Limb (tissue), 2 donors: ENCODE results near the gene PIM3.
A peak's percentile ranks its signal among the peaks of the same experiment; 100 is the strongest.

Experiments used
- DNase-seq, 2 donors: peaks; one replicate each; pipeline ENCODE4 v3.0.0-alpha.2; 2016; ENCODE audit errors: extremely low spot score in 2 of 2

Gene PIM3

DNA sequence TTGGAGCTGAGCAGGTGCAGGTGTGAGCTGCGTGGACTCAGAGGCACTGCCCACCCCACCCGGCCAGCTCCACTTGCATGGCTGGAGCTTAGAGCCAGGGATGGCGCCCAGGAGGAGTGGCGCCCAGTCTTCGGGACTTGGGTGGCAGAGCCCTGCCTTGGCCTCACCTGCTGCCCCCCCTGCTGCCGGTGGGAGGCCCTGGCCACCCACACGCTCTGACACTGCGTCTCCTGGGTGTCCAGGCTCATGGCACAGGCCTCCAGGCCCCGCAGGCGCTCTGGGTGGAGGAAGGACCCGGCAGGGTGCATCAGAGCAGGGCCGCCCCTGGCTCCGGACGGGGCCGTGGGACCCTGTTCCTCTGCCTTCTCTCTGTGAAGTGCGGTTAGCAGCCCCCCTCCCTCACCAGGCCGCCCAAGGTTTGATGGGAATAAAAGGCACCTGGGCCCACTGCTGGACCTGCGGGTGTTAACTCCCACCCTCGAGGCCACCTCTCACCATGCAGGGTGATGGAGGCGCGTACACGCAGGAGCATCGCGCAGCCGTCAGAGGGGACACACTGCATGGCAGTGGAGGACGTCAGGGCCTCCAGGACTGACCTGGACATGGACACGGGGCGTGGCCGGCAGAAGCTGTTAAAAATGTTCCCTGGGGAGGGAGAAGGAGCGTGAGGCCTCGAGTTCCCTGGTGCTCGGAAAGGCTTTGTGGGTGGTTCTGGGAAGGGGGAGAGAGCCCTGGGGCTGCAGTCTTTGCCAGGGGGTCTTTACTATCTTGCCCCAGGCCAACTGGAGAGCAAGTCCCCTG, 40.2 kb downstream of the PIM3 start:
- DNase-seq, result peak in 1 of 2 donors; percentile 26

GRCh38 chr22:50001388-50002231, 41.0 kb downstream of the PIM3 start:
- DNase-seq, result peak in 1 of 2 donors; percentile 26

- DNase-seq, result no peak
Measured at GRCh38 chr22:50002791-50003190, 42.2 kb downstream of the PIM3 start.

GRCh38 chr22:50004918-50005317, 44.3 kb downstream of the PIM3 start:
- DNase-seq, result no peak

GRCh38 chr22:50007057-50007511, 46.5 kb downstream of the PIM3 start:
- DNase-seq, result no peak

DNA sequence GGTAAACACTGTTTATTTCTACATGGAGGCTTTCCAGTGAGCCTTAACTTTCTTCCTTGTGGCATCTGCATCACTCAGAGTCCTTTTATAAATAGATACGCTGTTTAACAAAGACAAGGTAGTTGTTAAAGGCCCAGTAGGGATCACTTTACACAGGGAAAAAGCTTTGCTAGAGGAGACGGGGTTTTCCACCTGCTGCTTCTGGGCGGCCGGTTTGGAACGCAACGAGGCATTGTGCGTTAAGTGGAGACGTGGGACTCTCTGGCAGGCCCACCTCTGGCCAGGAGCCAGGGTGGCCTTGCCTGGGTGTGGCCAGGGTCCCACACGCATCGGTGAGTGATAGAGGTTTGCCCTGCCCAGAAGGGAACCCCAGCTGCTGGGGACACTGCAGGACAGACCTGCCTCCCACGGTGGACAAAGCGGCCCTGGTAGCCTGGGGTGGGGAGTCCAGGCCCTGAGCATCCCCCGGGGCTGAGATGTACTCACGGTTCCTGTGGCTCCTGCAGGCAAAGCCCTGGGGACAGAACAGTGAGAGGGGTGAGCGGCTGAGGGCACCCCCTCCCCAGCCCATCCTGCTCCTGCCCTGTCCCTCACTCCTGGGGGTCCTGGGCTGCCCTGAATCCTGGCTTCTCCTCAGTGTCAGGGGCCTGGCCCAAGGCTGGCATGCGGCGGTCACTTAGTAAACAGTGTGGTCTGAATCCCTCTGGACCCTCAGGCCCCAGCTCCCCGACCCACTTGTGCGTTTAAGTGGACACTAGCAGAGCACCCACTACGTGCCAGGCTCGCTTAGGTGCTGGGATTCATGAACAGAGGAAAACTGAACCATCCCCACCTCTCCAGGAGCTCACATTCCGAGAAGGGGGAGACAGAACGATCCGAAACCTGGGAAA, 47.8 kb downstream of the PIM3 start:
- no peak for DNase-seq

DNA sequence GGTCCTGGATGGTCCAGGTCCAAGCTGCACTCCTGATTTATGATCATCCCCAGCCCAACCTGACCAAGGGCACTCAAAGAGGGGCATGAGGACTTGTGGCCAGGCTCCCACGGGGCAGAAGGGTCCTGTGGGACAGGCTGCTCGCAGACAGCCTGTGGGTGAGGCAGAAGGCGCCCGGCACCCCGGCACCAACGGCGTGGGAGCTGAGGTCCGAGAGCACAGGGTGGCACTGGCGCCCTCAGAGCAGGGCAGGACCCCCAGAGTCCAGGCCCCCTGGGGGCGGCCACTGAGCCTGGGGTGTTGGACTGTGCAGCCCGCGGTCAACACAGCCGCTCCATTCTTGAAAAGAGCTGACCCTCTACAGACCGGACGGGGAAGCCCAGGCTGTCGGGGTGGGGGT, 48.7 kb downstream of the PIM3 start:
- DNase-seq, result no peak

GRCh38 chr22:50009765-50010675, 49.4 kb downstream of the PIM3 start:
- DNase-seq, result peak in 1 of 2 donors; percentile 27

DNA sequence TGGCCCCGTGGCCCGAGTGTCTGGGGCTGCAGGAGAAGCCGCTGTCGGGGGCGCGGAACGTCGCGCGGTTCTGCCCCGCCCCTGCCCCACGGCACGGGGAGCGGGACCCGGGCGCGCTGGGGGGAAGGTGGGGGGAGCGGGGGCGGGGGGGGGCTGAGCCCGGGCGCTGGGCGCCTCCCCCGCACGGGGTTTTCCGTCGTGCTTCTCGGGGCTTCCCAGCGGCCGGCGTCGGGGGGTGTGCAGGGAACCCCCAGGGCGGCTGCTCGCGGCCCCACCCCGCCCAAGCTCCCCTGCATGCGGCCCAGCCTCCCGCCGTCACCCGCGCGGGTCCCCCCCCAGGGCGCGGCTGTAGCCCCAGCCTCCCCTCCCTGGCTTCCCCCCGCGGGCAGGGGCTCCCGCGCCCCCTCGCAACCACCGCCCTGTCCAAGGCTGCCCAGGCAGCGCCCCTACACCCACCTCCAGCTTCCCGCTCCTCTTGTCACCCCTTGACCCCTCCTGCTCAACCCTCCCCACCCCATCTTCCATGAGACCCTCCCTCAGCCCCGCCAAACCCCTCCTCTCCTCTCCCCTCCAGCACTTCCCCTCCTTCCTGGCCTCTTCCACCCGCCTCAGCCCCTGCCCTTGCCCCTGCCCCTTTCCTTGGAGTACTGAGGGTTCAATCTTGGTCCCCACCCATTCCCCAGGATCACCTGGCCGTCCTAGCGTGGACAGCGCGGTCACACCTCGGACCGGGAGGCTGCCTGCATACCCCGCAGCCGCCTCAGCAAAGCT, 50.3 kb downstream of the PIM3 start:
- peak in 1 of 2 donors; percentile 33 for DNase-seq

- peak in 1 of 2 donors; percentile 30 for DNase-seq
Measured at GRCh38 chr22:50011447-50012210, 51.1 kb downstream of the PIM3 start.

DNA sequence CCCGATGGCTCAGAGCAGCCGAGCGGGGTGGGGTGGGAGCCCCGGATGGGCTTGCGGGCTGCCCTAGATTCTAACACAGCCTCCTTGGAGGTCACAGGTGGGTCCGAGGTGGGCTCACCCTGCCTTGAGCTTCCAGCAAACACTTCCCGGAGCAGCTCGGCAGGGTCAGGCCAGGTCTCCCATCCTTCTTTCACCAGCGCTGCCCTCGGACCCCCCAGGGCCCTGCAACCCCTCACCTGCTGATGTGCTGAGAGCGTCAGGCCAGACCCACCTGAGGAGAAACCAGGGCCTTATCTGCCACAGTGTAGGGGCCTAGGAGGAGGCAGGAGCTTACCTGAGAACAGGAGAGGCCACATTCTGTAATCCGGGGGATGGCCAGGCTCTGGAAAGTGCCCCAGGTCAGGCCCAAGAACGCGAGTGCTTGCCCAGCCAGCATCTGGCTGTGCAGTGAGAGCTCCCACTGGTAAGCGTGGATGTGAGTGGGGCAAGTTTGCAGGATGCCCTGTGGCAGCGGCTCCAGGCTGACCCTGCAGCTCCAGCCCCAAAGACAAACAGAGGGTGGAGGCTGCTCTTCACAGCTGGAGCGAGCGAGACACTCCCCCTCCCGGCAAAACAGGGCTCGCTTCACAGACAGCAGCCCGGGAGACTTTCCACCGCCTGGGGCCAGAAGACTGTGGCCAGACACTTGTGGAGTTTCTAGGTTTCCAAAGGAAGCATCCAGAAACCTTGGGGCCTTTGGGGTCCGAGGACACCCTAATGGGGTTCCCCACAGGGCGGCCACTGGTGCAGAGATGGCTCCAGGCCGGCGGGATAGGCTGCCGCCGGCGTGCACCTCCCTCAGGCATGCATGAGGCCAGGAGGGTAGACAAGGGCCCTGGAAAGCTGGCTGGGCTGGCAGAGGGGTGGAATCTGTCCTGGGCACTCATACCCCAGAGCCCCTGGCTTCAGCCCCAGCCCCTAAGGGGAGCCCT, 51.9 kb downstream of the PIM3 start, which contains the start of gene IL17REL:
Gene IL17REL, minus strand, starts transcription at position 555 of the 971 bp plus-strand sequence. Its CDS starts 119 bp downstream, at position 436.
- peak in 1 of 2 donors; percentile 31 for DNase-seq
